MM.1S (cell line): Measurements from ENCODE around the gene PFDN1.

Experiments used
- EZH2phosphoT487 ChIP-seq: fragments of 300-600 bp; sonication (generic); IDR thresholded peaks from 2 replicates; pipeline ENCODE4 v1.6.1; 2018; ENCODE audit warnings: antibody characterized with exemption, low read length
- TF ChIP-seq, protein P1 (sequence below): fragments of 300-600 bp; sonication (generic); IDR thresholded peaks from 2 replicates; pipeline ENCODE4 v1.5.1; 2016; ENCODE audit warnings: antibody characterized with exemption, low read length, mixed read lengths

DNA sequence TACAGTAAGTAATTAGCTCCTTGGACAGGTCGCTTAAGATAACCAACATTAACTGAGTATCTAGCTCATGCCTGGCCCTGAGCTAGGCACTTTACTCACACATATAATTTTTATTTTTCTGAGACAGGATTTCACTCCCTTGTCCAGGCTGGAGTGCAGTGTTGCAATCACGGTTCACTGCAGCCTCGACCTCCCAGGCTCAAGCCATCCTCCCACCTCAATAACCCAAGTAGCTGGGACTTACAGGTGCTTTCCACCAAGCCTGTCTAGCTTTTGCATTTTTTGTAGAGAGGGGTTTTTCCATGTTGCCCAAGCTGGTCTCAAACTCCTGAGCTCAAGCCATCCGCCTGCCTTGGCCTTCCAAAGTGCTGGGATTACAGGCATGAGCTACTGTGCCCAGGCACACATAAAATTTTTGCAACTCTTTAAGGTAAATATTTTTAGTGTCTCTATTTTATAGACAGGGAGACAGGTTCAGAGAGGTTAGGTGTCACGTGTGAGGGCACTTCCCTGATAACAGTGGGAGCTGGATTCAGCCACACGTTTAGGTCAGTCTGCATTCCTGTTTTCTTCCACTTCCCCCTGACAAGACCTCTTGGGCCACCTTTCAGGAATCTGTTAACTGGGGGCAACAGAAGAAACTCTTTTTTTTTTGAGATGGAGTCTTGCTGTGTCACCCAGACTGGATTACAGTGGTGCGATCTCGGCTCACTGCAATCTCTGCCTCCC is 25.3 kb upstream of the PFDN1 start:
- no peak for TF ChIP-seq EZH2phosphoT487
- TF ChIP-seq, protein P1, sequence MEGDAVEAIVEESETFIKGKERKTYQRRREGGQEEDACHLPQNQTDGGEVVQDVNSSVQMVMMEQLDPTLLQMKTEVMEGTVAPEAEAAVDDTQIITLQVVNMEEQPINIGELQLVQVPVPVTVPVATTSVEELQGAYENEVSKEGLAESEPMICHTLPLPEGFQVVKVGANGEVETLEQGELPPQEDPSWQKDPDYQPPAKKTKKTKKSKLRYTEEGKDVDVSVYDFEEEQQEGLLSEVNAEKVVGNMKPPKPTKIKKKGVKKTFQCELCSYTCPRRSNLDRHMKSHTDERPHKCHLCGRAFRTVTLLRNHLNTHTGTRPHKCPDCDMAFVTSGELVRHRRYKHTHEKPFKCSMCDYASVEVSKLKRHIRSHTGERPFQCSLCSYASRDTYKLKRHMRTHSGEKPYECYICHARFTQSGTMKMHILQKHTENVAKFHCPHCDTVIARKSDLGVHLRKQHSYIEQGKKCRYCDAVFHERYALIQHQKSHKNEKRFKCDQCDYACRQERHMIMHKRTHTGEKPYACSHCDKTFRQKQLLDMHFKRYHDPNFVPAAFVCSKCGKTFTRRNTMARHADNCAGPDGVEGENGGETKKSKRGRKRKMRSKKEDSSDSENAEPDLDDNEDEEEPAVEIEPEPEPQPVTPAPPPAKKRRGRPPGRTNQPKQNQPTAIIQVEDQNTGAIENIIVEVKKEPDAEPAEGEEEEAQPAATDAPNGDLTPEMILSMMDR, result no peak
